HL-60 (cell line): ENCODE data around the gene CACNG3.

Experiments
- DNase-seq, 2 experiments: peaks; one replicate each; pipeline ENCODE4 v3.0.0-alpha.2; 2010 to 2020; ENCODE audit warnings: low read depth in 1 of 2, low spot score in 1 of 2
- H3K27ac ChIP-seq: fragments of 250-450 bp; sonication (Bioruptor Pico); replicated peaks from 2 replicates; pipeline ENCODE4 v1.5.1; 2020; ENCODE audit warnings: mild to moderate bottlenecking, moderate library complexity
- H3K27me3 ChIP-seq: fragments of 250-450 bp; sonication (Bioruptor Pico); 2 replicates; pipeline ENCODE4 v1.5.1; 2021; ENCODE audit warnings: mild to moderate bottlenecking, moderate library complexity; ENCODE audit not compliant: insufficient read depth, poor library complexity, severe bottlenecking
- H3K4me3 ChIP-seq: replicated peaks from 2 replicates; pipeline ENCODE4 v1.5.1; 2011; ENCODE audit warnings: mild to moderate bottlenecking, control low read depth, low read length; ENCODE audit not compliant: insufficient read depth
- CTCF ChIP-seq: IDR thresholded peaks from one replicate; pipeline ENCODE4 v1.5.1; 2011; ENCODE audit warnings: low read length, control low read depth, inconsistent platforms; ENCODE audit not compliant: insufficient read depth
- GABPA ChIP-seq: IDR thresholded peaks from 2 replicates; pipeline ENCODE4 v1.6.1; 2012; ENCODE audit warnings: low read depth
- POLR2AphosphoS5 ChIP-seq: IDR thresholded peaks from 2 replicates; pipeline ENCODE4 v1.6.1; 2012; ENCODE audit warnings: low read depth
- REST ChIP-seq: IDR thresholded peaks from 2 replicates; pipeline ENCODE4 v1.6.1; 2012; ENCODE audit warnings: low read depth; ENCODE audit not compliant: insufficient replicate concordance
- SPI1 ChIP-seq: IDR thresholded peaks from 2 replicates; pipeline ENCODE4 v1.6.1; 2012; ENCODE audit warnings: low read depth, mild to moderate bottlenecking, borderline replicate concordance

CACNG3 gene

GRCh38 chr16:24288516-24288915 lies 32.4 kb downstream of the CACNG3 start:
- DNase-seq: no peak
- Histone ChIP-seq H3K27ac (no peak overlapping the region), H3K4me3 (no peak overlapping the region), H3K27me3 (no peaks in the 10 kb centered on the region)
- no peak for TF ChIP-seq CTCF
- no peak for TF ChIP-seq SPI1
- no peak for TF ChIP-seq GABPA
- TF ChIP-seq POLR2AphosphoS5: no peak
- no peak for TF ChIP-seq REST

- no peak overlapping the region for H3K27ac ChIP-seq
- no peak overlapping the region for H3K4me3 ChIP-seq
- H3K27me3 ChIP-seq: no peaks in the 10 kb centered on the region
- TF ChIP-seq CTCF (no peak), POLR2AphosphoS5 (no peak), REST (no peak), GABPA (no peak), SPI1 (no peak)
- no peak for DNase-seq
Measured at GRCh38 chr16:24289166-24289700, 33.1 kb downstream of the CACNG3 start.

GRCh38 chr16:24291932-24292331 lies 35.8 kb downstream of the CACNG3 start:
- Histone ChIP-seq H3K27me3 (no peaks in the 10 kb centered on the region), H3K27ac (no peak overlapping the region), H3K4me3 (no peak overlapping the region)
- TF ChIP-seq POLR2AphosphoS5: no peak
- TF ChIP-seq CTCF: no peak
- no peak for TF ChIP-seq SPI1
- TF ChIP-seq GABPA: no peak
- no peak for TF ChIP-seq REST
- DNase-seq: no peak
